MCF 10A (cell line): ENCODE data around the gene MGST1. TPM values are rescaled to one million over a fixed set of nuclear protein-coding genes. Genes with fewer than 3 reads are reported as not detected.
A peak's percentile ranks its signal among the peaks of the same experiment; 100 is the strongest.
"Not testable (repeated sequence)": the region's sequence is repeated elsewhere in the genome, so short reads cannot be mapped to it uniquely, and the experiment has no call there.

Experiments used
- BruUV-seq: library from RNA; stranded (reverse); fragments of 400-500 nt; replicated peaks from 2 replicates; lab custom pipeline; 2021; lab: Mats Ljungman, UMichigan
- CTCF ChIA-PET: fragments of 300-600 bp; sonication (Branson Sonifier 250); formaldehyde crosslinking; extraction: SDS; loops from one replicate; lab custom pipeline; 2021; ENCODE audit warnings: antibody characterized with exemption, inconsistent platforms; lab: Yijun Ruan, JAX
- POLR2A ChIA-PET: fragments of 300-600, 350-650 bp; sonication (Branson Sonifier 250); formaldehyde crosslinking; extraction: SDS; loops from one replicate; lab custom pipeline; 2020; ENCODE audit warnings: antibody characterized with exemption, inconsistent platforms; lab: Yijun Ruan, JAX
- DNase-seq: peaks from one replicate; pipeline ENCODE4 v3.0.0-alpha.2; 2018; ENCODE audit not compliant: unreplicated experiment
- H3K27ac Mint-ChIP-seq: one replicate; pipeline ENCODE4 v1.8.0; 2022; ENCODE audit warnings: mild to moderate bottlenecking, low read depth, mixed read lengths; ENCODE audit not compliant: unreplicated experiment
- H3K27me3 Mint-ChIP-seq: one replicate; pipeline ENCODE4 v1.8.0; 2022; ENCODE audit warnings: mixed read lengths; ENCODE audit not compliant: insufficient read depth, unreplicated experiment
- H3K36me3 Mint-ChIP-seq: one replicate; pipeline ENCODE4 v1.8.0; 2022; ENCODE audit warnings: mild to moderate bottlenecking, moderate library complexity, mixed read lengths; ENCODE audit not compliant: insufficient read depth, unreplicated experiment
- H3K4me1 Mint-ChIP-seq: one replicate; pipeline ENCODE4 v1.8.0; 2022; ENCODE audit warnings: mixed read lengths; ENCODE audit not compliant: insufficient read depth, unreplicated experiment
- H3K4me3 Mint-ChIP-seq: one replicate; pipeline ENCODE4 v1.8.0; 2022; ENCODE audit warnings: mild to moderate bottlenecking, moderate library complexity, mixed read lengths; ENCODE audit not compliant: unreplicated experiment
- H3K9me3 Mint-ChIP-seq: one replicate; pipeline ENCODE4 v1.8.0; 2022; ENCODE audit warnings: mixed read lengths; ENCODE audit not compliant: unreplicated experiment
- intact Hi-C: fragments of 100-400 bp; cut with micrococcal nuclease; formaldehyde crosslinking; loops from 2 replicates; pipeline ENCODE4 v1.14.1; 2022
- total RNA-seq: library from RNA; stranded (reverse); gene quantifications from 2 replicates; pipeline ENCODE4 v1.2.3, GENCODE V29; 2022
- TF ChIP-seq, protein P1 (sequence below): fragments of 200-600 bp; IDR thresholded peaks from one replicate; pipeline ENCODE4 v1.8.0; 2022; ENCODE audit warnings: antibody characterized with exemption, mild to moderate bottlenecking; ENCODE audit not compliant: unreplicated experiment

MGST1 gene
- total RNA-seq, 1 experiment from 2014 or later = 375 TPM

GRCh38 chr12:16361142-16361783, 13.8 kb downstream of the MGST1 start:
- POLR2A ChIA-PET = interaction anchor here (1.1 to 1.6 kb wide), 3 partner anchors 10 to 194 kb away, joined by 3 to 7 read pairs (median 4); partner anchors contain the start of gene MGST1
- intact Hi-C loops = loop anchor here (2.0 kb wide), 1 partner anchor 14 kb away; the partner anchor contains the start of gene MGST1
- Mint-ChIP-seq H3K36me3 (peaks cover 99% of the 10 kb centered on the region), H3K27ac (peak overlapping the region; percentile 68), H3K4me1 (peaks cover 32% of the 10 kb centered on the region), H3K27me3 (no peaks in the 10 kb centered on the region), H3K4me3 (no peak overlapping the region), H3K9me3 (no peaks in the 10 kb centered on the region)
- BruUV-seq = no TSS peak
- TF ChIP-seq, protein P1, sequence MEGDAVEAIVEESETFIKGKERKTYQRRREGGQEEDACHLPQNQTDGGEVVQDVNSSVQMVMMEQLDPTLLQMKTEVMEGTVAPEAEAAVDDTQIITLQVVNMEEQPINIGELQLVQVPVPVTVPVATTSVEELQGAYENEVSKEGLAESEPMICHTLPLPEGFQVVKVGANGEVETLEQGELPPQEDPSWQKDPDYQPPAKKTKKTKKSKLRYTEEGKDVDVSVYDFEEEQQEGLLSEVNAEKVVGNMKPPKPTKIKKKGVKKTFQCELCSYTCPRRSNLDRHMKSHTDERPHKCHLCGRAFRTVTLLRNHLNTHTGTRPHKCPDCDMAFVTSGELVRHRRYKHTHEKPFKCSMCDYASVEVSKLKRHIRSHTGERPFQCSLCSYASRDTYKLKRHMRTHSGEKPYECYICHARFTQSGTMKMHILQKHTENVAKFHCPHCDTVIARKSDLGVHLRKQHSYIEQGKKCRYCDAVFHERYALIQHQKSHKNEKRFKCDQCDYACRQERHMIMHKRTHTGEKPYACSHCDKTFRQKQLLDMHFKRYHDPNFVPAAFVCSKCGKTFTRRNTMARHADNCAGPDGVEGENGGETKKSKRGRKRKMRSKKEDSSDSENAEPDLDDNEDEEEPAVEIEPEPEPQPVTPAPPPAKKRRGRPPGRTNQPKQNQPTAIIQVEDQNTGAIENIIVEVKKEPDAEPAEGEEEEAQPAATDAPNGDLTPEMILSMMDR = no peak
- CTCF ChIA-PET = interaction anchor here (0.9 to 5.4 kb wide), 10 partner anchors 10 to 316 kb away, joined by 3 to 58 read pairs (median 6); no protein-coding TSS in a partner anchor
- no peak for DNase-seq

DNA sequence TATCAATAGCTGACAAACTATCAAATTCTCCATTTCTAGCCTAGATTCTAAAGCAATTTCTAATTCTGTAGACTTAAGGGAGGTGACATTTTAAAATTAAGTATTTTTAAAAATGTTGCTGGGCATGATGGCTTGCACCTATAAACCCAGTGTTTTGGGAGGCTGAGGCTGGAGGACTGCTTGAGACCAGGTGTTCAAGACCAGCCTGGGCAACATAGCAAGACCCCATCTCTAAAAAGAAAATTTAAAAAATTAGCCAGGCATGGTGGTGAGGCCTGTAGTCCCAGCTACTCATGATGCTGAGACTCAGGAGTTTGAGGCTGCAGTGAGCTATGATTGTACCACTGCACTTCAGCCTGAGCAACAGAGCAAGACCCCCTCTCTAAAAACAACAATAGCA, 15.1 kb downstream of the MGST1 start:
- H3K9me3 Mint-ChIP-seq = no peaks in the 10 kb centered on the region
- intact Hi-C loops = no loop called here
- H3K27me3 Mint-ChIP-seq = no peaks in the 10 kb centered on the region
- TF ChIP-seq, protein P1 = no peak
- no peak overlapping the region for H3K27ac Mint-ChIP-seq
- H3K4me1 Mint-ChIP-seq = peaks cover 26% of the 10 kb centered on the region
- CTCF ChIA-PET = interaction anchor here (5.4 kb wide), 1 partner anchor 195 kb away, joined by 58 read pairs; no protein-coding TSS in a partner anchor
- no peak for DNase-seq
- H3K36me3 Mint-ChIP-seq = peaks cover 98% of the 10 kb centered on the region
- POLR2A ChIA-PET = interaction anchor here (0.6 to 1.1 kb wide), 2 partner anchors 195 to 800 kb away, joined by 3 read pairs; no protein-coding TSS in a partner anchor
- H3K4me3 Mint-ChIP-seq = no peak overlapping the region
- no TSS peak for BruUV-seq

GRCh38 chr12:16369156-16369555, 21.7 kb downstream of the MGST1 start:
- no peak overlapping the region for H3K4me3 Mint-ChIP-seq
- H3K36me3 Mint-ChIP-seq = peaks cover 50% of the 10 kb centered on the region
- BruUV-seq = no TSS peak
- intact Hi-C loops = no loop called here
- ChIA-PET POLR2A (no interaction called here), CTCF (interaction anchor here (0.6 to 1.1 kb wide), 2 partner anchors 10 to 268 kb away, joined by 3 to 6 read pairs; no protein-coding TSS in a partner anchor)
- TF ChIP-seq, protein P1 = no peak
- H3K27me3 Mint-ChIP-seq = no peaks in the 10 kb centered on the region
- peak overlapping the region; percentile 20 for H3K27ac Mint-ChIP-seq
- DNase-seq = no peak
- no peaks in the 10 kb centered on the region for H3K4me1 Mint-ChIP-seq
- no peaks in the 10 kb centered on the region for H3K9me3 Mint-ChIP-seq

DNA sequence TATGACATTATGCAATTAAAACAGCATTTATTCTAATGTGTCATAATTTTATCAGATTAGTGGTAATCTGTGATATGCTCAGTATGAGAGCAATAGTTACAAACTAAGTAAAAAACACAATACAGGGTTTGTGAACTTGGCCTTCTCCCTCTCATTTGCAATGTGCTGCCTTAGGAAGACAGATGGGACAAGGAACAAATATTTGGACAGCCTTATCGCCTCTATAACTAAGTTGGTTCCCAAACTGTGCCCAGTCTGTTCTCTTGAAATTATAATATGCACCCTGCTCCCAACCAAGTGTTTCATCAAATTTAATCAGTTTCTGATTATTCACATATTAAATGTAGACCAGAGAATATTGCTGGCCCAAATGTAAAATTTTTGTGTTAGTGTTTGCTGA, 22.7 kb downstream of the MGST1 start:
- no TSS peak for BruUV-seq
- POLR2A ChIA-PET = no interaction called here
- no peak overlapping the region for H3K4me3 Mint-ChIP-seq

DNA sequence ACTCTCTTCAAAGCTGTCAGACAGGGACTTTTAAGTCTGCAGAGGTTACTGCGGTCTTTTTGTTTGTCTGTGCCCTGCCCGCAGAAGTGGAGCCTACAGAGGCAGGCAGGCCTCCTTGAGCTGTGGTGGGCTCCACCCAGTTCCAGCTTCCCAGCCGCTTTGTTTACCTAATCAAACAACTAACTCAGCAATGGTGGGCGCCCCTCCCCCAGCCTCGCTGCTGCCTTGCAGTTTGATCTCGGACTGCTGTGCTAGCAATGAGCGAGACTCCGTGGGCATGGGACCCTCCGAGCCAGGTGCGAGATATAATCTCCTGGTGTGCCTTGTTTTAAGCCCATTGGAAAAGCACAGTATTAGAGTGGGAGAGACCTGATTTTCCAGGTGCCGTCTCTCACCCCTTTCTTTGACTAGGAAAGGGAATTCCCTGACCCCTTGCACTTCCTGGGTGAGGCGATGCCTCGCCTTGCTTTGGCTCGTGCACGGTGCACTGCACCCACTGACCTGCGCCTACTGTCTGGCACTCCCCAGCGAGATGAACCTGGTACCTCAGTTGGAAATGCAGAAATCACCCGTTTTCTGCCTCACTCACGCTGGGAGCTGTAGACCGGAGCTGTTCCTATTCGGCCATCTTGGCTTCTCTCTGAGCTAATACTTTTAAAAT, 35.3 kb downstream of the MGST1 start:
- H3K36me3 Mint-ChIP-seq, H3K27ac Mint-ChIP-seq, H3K27me3 Mint-ChIP-seq, H3K4me3 Mint-ChIP-seq, intact Hi-C loops, H3K9me3 Mint-ChIP-seq, BruUV-seq, H3K4me1 Mint-ChIP-seq, DNase-seq, POLR2A ChIA-PET: not testable (repeated sequence)
- CTCF ChIA-PET = interaction anchor here (0.8 kb wide), 2 partner anchors 64 to 400 kb away, joined by 3 to 6 read pairs; no protein-coding TSS in a partner anchor

More for the DNA sequence above, 22.7 kb downstream of the MGST1 start:
- no peaks in the 10 kb centered on the region for H3K4me1 Mint-ChIP-seq
- H3K27ac Mint-ChIP-seq = no peak overlapping the region
- H3K27me3 Mint-ChIP-seq = no peaks in the 10 kb centered on the region
- no peak for DNase-seq
- H3K36me3 Mint-ChIP-seq = peaks cover 40% of the 10 kb centered on the region
- intact Hi-C loops = no loop called here
- no peaks in the 10 kb centered on the region for H3K9me3 Mint-ChIP-seq
- TF ChIP-seq, protein P1 = no peak
- CTCF ChIA-PET = interaction anchor here (1.0 kb wide), 1 partner anchor 16 kb away, joined by 4 read pairs; no protein-coding TSS in a partner anchor
